GM12878 (cell line): ENCODE results near the gene EBF3. TPM values are rescaled to one million over a fixed set of nuclear protein-coding genes. Genes with fewer than 3 reads are reported as not detected.

Experiments
- ATAC-seq: fragments of 200-7000 bp; cut with Tn5 transposase; 3 replicates; pipeline ENCODE4 v1.9.1; 2020; ENCODE audit warnings: mild to moderate bottlenecking, moderate library complexity
- BruUV-seq: library from RNA; stranded (reverse); fragments of 400-500 nt; replicated peaks from 2 replicates; lab custom pipeline; 2021; lab: Mats Ljungman, UMichigan
- CTCF ChIA-PET: fragments of 300-600 bp; sonication (Branson Sonifier 250); formaldehyde crosslinking; extraction: SDS; loops from one replicate; lab custom pipeline; 2021; ENCODE audit warnings: inconsistent platforms; lab: Yijun Ruan, JAX
- POLR2A ChIA-PET: fragments of 350-600 bp; formaldehyde crosslinking; extraction: SDS; loops from one replicate; lab custom pipeline; 2021; ENCODE audit warnings: inconsistent platforms; lab: Charles Lee
- RAD21 ChIA-PET: fragments of 300-600 bp; sonication (Branson Sonifier 250); formaldehyde crosslinking; loops from one replicate; lab custom pipeline; 2023; ENCODE audit warnings: antibody characterized with exemption; ENCODE audit not compliant: unreplicated experiment; lab: Charles Lee
- SMC1A ChIA-PET: fragments of 300-600 bp; sonication (Branson Sonifier 250); formaldehyde crosslinking; loops from one replicate; lab custom pipeline; 2023; ENCODE audit not compliant: unreplicated experiment, uncharacterized antibody; lab: Charles Lee
- DNase-seq: peaks from one replicate; pipeline ENCODE4 v3.0.0-alpha.2; 2011; ENCODE audit warnings: low read depth, low spot score
- FAIRE-seq: peaks from 3 replicates; lab custom pipeline; 2011; peaks lifted over from hg19 to GRCh38; lab: Jason Lieb, UNC
- H2AFZ ChIP-seq: 2 replicates; pipeline ENCODE4 v1.6.0; 2011; ENCODE audit warnings: low read depth, low read length, control low read depth; ENCODE audit not compliant: control insufficient read depth
- H3K27ac ChIP-seq: 2 replicates; pipeline ENCODE4 v1.5.1; 2011; ENCODE audit warnings: control low read depth; ENCODE audit not compliant: control insufficient read depth, insufficient read depth
- H3K27me3 ChIP-seq, 2 experiments: replicated peaks in 1 of 2; 2 replicates each; pipeline versions ENCODE4 v1.6.0 to v1.6.1; 2011; ENCODE audit warnings: low read length in 1 of 2; ENCODE audit not compliant: control insufficient read depth in 2 of 2, insufficient read depth in 2 of 2
- H3K36me3 ChIP-seq, 2 experiments: 2 replicates each; pipeline ENCODE4 v1.5.1; 2011; ENCODE audit warnings: low read length in 1 of 2; ENCODE audit not compliant: control insufficient read depth in 2 of 2, insufficient read depth in 2 of 2
- H3K4me1 ChIP-seq: 2 replicates; pipeline ENCODE4 v1.6.1; 2011; ENCODE audit warnings: mild to moderate bottlenecking, low read length, moderate library complexity, mixed read lengths; ENCODE audit not compliant: control insufficient read depth, insufficient read depth
- H3K4me2 ChIP-seq: 2 replicates; pipeline ENCODE4 v1.6.0; 2011; ENCODE audit warnings: control low read depth; ENCODE audit not compliant: control insufficient read depth, insufficient read depth
- H3K4me3 ChIP-seq: fragments of 200-600 bp; sonication (generic); 2 replicates; pipeline ENCODE4 v1.5.1; 2016
- H3K79me2 ChIP-seq: 2 replicates; pipeline ENCODE4 v1.6.0; 2011; ENCODE audit warnings: low read length; ENCODE audit not compliant: control insufficient read depth, insufficient read depth
- H3K9ac ChIP-seq: 2 replicates; pipeline ENCODE4 v1.8.0; 2011; ENCODE audit warnings: low read length, control low read depth, mixed read lengths; ENCODE audit not compliant: control insufficient read depth, insufficient read depth
- H3K9me3 ChIP-seq: replicated peaks from 3 replicates; pipeline ENCODE4 v1.5.1; 2011; ENCODE audit warnings: mild to moderate bottlenecking, low read length; ENCODE audit not compliant: control insufficient read depth, insufficient read depth
- H4K20me1 ChIP-seq: 2 replicates; pipeline ENCODE4 v1.6.0; 2011; ENCODE audit not compliant: control insufficient read depth, insufficient read depth
- BRCA1 ChIP-seq: IDR thresholded peaks from 2 replicates; pipeline ENCODE4 v1.6.1; 2011; ENCODE audit warnings: low read depth, low read length, improper control_type of control experiment
- LARP7 ChIP-seq: fragments of 450-650 bp; IDR thresholded peaks from 2 replicates; pipeline ENCODE4 v1.6.1; 2017; ENCODE audit warnings: mild to moderate bottlenecking
- MTA2 ChIP-seq: fragments of 450-650 bp; IDR thresholded peaks from 2 replicates; pipeline ENCODE4 v1.6.1; 2016; ENCODE audit warnings: low read depth, mild to moderate bottlenecking, moderate library complexity
- SMARCA5 ChIP-seq: fragments of 450-650 bp; IDR thresholded peaks from 2 replicates; pipeline ENCODE4 v1.6.1; 2017; ENCODE audit warnings: mild to moderate bottlenecking
- STAT1 ChIP-seq: fragments of 450-650 bp; conservative IDR thresholded peaks from 2 replicates; pipeline ENCODE4 v1.6.1; 2014; ENCODE audit warnings: antibody characterized with exemption, mild to moderate bottlenecking
- TARDBP ChIP-seq: IDR thresholded peaks from 2 replicates; pipeline ENCODE4 v1.6.1; 2016; ENCODE audit warnings: borderline replicate concordance
- TBL1XR1 ChIP-seq: IDR thresholded peaks from 2 replicates; pipeline ENCODE4 v1.6.1; 2012; ENCODE audit warnings: low read depth, low read length, improper control_type of control experiment
- ZZZ3 ChIP-seq: IDR thresholded peaks from 2 replicates; pipeline ENCODE4 v1.6.1; 2011; ENCODE audit warnings: low read depth; ENCODE audit not compliant: control insufficient read depth, insufficient read length
- WGBS: methylation state at CpG from one replicate; pipeline ENCODE4 v1.1.6; 2016; ENCODE audit warnings: low lambda C conversion rate; ENCODE audit not compliant: insufficient replicate concordance, insufficient coverage; ENCODE audit errors: missing lambda C conversion rate; 5-methylcytosine and 5-hydroxymethylcytosine counted together
- in situ Hi-C: fragments of 300-500 bp; cut with MboI; formaldehyde crosslinking; loops from 9 replicates; pipeline ENCODE4 v1.14.3; 2018; ENCODE audit warnings: mixed read lengths
- intact Hi-C: fragments of 100-400 bp; cut with micrococcal nuclease; formaldehyde crosslinking; loops from one replicate; pipeline ENCODE4 v1.14.2; 2022; ENCODE audit not compliant: unreplicated experiment
- polyA plus RNA-seq, 11 experiments: library from polyadenylated mRNA; depleted of rRNA in 4 of 11; unstranded in 6 of 11; stranded (reverse) in 5 of 11; fragments of >200 nt; fragmentation: Nextera tagmentation in 4 of 11; fragmentation: Illumina TruSeq in 1 of 11; extraction: Ambion mirVana in 4 of 11; extraction: Trizol in 1 of 11; gene quantifications; 1 replicate in 1 of 11; 2 replicates in 10 of 11; pipeline versions ENCODE4 v1.2.1 to v1.2.3, GENCODE V29; 2011 to 2016; ENCODE audit warnings: inconsistent platforms in 2 of 11, missing spikeins in 2 of 11, low read depth in 1 of 11
- total RNA-seq, 4 experiments: library from RNA; depleted of rRNA in 3 of 4; stranded (reverse); fragments of >200 nt in 3 of 4; fragmentation: Illumina TruSeq in 1 of 4; extraction: Trizol in 1 of 4; gene quantifications; 2 replicates each; pipeline versions ENCODE4 v1.2.1 to v1.2.3, GENCODE V29; 2013 to 2021
- TF ChIP-seq, protein P1 (sequence below): fragments of 450-650 bp; IDR thresholded peaks from 2 replicates; pipeline ENCODE4 v1.6.1; 2014; ENCODE audit warnings: mild to moderate bottlenecking
- TF ChIP-seq, protein P2 (sequence below): fragments of 450-650 bp; conservative IDR thresholded peaks from 2 replicates; pipeline ENCODE4 v1.6.1; 2017; ENCODE audit warnings: mild to moderate bottlenecking, moderate library complexity
- TF ChIP-seq, protein P3 (sequence below): fragments of 450-650 bp; IDR thresholded peaks from 2 replicates; pipeline ENCODE4 v1.6.1; 2018; ENCODE audit warnings: mild to moderate bottlenecking, low read depth, moderate library complexity; ENCODE audit not compliant: partially characterized antibody
- TF ChIP-seq, protein P4 (sequence below): fragments of 450-650 bp; IDR thresholded peaks from 2 replicates; pipeline ENCODE4 v1.6.1; 2016; ENCODE audit warnings: mild to moderate bottlenecking, moderate library complexity, borderline replicate concordance

EBF3 gene
- total and polyA plus RNA-seq, 10 of the 15 experiments (the other 5 are each of a cell fraction or from before 2014, with no cell fraction given) = not detected

DNA sequence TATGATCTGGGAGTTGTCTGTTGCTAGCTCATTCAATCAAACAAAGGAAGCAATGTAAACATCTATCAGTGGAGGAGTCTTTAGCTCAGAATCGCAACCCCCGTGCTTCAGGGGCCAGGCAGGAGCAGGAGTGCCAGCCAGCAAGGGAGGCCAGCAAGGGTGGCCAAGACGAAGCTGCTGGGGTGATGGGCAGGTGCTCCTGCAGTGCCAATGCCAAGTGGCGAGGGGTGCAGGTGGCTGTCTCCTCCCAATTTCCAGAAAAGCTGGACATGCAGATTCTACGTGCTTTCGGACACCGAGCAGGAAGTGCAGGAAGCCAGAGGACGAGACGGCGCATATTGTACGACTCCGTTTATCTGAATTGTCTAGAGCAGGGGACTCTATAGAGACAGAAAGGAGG, 48.1 kb upstream of the EBF3 start:
- ChIA-PET SMC1A (no interaction called here), RAD21 (no interaction called here), CTCF (no interaction called here), POLR2A (no interaction called here)
- DNase-seq (no peak), FAIRE-seq (no peak)
- Histone ChIP-seq H3K4me1 (no peaks in the 10 kb centered on the region), H3K9me3 (no peaks in the 10 kb centered on the region), H3K36me3 (no peaks in the 10 kb centered on the region), H3K9ac (no peak overlapping the region), H4K20me1 (no peaks in the 10 kb centered on the region), H3K79me2 (no peaks in the 10 kb centered on the region), H3K4me3 (no peak overlapping the region), H3K4me2 (no peak overlapping the region), H2AFZ (no peak overlapping the region), H3K27ac (no peak overlapping the region), H3K27me3 (no peaks in the 10 kb centered on the region)
- 60% methylated on average over 12 of the region's 12 CpGs for WGBS
- intact Hi-C loops (no loop called here), in situ Hi-C loops (no loop called here)
- TF ChIP-seq SMARCA5 = no peak
- TF ChIP-seq, protein P1, sequence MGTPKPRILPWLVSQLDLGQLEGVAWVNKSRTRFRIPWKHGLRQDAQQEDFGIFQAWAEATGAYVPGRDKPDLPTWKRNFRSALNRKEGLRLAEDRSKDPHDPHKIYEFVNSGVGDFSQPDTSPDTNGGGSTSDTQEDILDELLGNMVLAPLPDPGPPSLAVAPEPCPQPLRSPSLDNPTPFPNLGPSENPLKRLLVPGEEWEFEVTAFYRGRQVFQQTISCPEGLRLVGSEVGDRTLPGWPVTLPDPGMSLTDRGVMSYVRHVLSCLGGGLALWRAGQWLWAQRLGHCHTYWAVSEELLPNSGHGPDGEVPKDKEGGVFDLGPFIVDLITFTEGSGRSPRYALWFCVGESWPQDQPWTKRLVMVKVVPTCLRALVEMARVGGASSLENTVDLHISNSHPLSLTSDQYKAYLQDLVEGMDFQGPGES = no peak
- TF ChIP-seq, protein P2, sequence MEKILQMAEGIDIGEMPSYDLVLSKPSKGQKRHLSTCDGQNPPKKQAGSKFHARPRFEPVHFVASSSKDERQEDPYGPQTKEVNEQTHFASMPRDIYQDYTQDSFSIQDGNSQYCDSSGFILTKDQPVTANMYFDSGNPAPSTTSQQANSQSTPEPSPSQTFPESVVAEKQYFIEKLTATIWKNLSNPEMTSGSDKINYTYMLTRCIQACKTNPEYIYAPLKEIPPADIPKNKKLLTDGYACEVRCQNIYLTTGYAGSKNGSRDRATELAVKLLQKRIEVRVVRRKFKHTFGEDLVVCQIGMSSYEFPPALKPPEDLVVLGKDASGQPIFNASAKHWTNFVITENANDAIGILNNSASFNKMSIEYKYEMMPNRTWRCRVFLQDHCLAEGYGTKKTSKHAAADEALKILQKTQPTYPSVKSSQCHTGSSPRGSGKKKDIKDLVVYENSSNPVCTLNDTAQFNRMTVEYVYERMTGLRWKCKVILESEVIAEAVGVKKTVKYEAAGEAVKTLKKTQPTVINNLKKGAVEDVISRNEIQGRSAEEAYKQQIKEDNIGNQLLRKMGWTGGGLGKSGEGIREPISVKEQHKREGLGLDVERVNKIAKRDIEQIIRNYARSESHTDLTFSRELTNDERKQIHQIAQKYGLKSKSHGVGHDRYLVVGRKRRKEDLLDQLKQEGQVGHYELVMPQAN = no peak
- no peak for TF ChIP-seq TARDBP
- TF ChIP-seq BRCA1 = no peak
- TF ChIP-seq, protein P3, sequence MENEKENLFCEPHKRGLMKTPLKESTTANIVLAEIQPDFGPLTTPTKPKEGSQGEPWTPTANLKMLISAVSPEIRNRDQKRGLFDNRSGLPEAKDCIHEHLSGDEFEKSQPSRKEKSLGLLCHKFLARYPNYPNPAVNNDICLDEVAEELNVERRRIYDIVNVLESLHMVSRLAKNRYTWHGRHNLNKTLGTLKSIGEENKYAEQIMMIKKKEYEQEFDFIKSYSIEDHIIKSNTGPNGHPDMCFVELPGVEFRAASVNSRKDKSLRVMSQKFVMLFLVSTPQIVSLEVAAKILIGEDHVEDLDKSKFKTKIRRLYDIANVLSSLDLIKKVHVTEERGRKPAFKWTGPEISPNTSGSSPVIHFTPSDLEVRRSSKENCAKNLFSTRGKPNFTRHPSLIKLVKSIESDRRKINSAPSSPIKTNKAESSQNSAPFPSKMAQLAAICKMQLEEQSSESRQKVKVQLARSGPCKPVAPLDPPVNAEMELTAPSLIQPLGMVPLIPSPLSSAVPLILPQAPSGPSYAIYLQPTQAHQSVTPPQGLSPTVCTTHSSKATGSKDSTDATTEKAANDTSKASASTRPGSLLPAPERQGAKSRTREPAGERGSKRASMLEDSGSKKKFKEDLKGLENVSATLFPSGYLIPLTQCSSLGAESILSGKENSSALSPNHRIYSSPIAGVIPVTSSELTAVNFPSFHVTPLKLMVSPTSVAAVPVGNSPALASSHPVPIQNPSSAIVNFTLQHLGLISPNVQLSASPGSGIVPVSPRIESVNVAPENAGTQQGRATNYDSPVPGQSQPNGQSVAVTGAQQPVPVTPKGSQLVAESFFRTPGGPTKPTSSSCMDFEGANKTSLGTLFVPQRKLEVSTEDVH = no peak
- no peak for TF ChIP-seq STAT1
- TF ChIP-seq ZZZ3 = no peak
- no peak for TF ChIP-seq TBL1XR1
- TF ChIP-seq MTA2 = no peak
- TF ChIP-seq, protein P4, sequence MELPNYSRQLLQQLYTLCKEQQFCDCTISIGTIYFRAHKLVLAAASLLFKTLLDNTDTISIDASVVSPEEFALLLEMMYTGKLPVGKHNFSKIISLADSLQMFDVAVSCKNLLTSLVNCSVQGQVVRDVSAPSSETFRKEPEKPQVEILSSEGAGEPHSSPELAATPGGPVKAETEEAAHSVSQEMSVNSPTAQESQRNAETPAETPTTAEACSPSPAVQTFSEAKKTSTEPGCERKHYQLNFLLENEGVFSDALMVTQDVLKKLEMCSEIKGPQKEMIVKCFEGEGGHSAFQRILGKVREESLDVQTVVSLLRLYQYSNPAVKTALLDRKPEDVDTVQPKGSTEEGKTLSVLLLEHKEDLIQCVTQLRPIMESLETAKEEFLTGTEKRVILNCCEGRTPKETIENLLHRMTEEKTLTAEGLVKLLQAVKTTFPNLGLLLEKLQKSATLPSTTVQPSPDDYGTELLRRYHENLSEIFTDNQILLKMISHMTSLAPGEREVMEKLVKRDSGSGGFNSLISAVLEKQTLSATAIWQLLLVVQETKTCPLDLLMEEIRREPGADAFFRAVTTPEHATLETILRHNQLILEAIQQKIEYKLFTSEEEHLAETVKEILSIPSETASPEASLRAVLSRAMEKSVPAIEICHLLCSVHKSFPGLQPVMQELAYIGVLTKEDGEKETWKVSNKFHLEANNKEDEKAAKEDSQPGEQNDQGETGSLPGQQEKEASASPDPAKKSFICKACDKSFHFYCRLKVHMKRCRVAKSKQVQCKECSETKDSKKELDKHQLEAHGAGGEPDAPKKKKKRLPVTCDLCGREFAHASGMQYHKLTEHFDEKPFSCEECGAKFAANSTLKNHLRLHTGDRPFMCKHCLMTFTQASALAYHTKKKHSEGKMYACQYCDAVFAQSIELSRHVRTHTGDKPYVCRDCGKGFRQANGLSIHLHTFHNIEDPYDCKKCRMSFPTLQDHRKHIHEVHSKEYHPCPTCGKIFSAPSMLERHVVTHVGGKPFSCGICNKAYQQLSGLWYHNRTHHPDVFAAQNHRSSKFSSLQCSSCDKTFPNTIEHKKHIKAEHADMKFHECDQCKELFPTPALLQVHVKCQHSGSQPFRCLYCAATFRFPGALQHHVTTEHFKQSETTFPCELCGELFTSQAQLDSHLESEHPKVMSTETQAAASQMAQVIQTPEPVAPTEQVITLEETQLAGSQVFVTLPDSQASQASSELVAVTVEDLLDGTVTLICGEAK = no peak
- no peak for TF ChIP-seq LARP7
- TF ChIP-seq, all 136 proteins: peak for 0
- no peak for ATAC-seq
- no TSS peak for BruUV-seq
